Prostate gland (tissue), 2 donors: ENCODE data around the gene NXN.

Source experiments
- POLR2AphosphoS5 ChIP-seq: sonication (generic); formaldehyde crosslinking; IDR thresholded peaks from one replicate; pipeline ENCODE4 v1.6.1; 2017; ENCODE audit warnings: antibody characterized with exemption
- TF ChIP-seq, protein P1 (sequence below), 4 experiments: fragments of 200-600 bp in 2 of 4; fragments of 450-650 bp in 2 of 4; sonication (generic) in 2 of 4; IDR thresholded peaks; 1 replicate in 3 of 4; 2 replicates in 1 of 4; pipeline ENCODE4 v1.5.1; 2016 to 2019; ENCODE audit warnings: antibody characterized with exemption in 4 of 4, mild to moderate bottlenecking in 2 of 4, moderate library complexity in 2 of 4

DNA sequence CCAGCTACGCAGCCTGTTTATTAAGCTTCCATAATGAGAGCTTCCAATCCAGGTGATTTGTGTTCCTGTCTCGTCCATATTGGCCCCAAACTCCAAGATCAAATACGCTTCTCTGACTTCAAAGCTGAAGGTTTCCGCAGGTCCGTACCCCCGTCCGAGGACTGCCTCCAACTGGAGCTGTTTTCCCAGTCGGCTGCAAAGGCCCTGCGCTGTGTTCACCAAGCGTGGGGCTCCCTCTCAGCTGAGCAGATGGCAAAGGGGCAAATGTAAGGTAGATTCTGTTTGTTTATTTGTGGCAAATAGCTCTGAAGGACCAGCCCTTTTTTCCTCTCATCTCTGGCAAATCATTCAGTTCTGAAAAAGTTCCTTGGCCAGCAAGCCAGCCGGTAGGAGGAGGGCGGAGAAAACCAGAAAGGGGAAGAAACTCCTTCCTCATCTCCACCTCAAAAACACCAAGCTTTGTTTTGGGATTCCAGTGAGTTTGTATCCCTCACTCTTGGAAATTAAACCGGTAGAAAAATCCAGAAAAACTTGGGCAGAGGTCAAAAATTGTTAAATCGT, 35.2 kb downstream of the NXN start:
- TF ChIP-seq, protein P1, sequence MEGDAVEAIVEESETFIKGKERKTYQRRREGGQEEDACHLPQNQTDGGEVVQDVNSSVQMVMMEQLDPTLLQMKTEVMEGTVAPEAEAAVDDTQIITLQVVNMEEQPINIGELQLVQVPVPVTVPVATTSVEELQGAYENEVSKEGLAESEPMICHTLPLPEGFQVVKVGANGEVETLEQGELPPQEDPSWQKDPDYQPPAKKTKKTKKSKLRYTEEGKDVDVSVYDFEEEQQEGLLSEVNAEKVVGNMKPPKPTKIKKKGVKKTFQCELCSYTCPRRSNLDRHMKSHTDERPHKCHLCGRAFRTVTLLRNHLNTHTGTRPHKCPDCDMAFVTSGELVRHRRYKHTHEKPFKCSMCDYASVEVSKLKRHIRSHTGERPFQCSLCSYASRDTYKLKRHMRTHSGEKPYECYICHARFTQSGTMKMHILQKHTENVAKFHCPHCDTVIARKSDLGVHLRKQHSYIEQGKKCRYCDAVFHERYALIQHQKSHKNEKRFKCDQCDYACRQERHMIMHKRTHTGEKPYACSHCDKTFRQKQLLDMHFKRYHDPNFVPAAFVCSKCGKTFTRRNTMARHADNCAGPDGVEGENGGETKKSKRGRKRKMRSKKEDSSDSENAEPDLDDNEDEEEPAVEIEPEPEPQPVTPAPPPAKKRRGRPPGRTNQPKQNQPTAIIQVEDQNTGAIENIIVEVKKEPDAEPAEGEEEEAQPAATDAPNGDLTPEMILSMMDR (IDR thresholded peaks at IDR 0.05) = no peak
- no peak for TF ChIP-seq POLR2AphosphoS5
